ENCODE measurements around the gene FAM217A. TPM values are rescaled to one million over a fixed set of nuclear protein-coding genes. Genes with fewer than 3 reads are reported as not detected.

FAM217A gene
- total and polyA plus RNA-seq, 2 of the 13 experiments (the other 11 are each of a cell fraction or from before 2014, with no cell fraction given), result not detected

GRCh38 chr6:4021854-4022695 lies 56.9 kb downstream of the FAM217A start (continued):
- no peak for TF ChIP-seq ZBTB10 (CRISPR knock-in tag; IDR thresholded peaks at IDR 0.05; ENCODE audit: borderline replicate concordance)
- no peak; the same call in 1 of the 2 replicates for TF ChIP-seq ZNF770 (CRISPR knock-in tag; IDR thresholded peaks at IDR 0.05)
- TF ChIP-seq ZNF841 (CRISPR knock-in tag; IDR thresholded peaks at IDR 0.05; ENCODE audit: borderline replicate concordance), result no peak
- no peak for TF ChIP-seq ZNF512B (CRISPR knock-in tag; IDR thresholded peaks at IDR 0.05; ENCODE audit: borderline replicate concordance)
- no peak for TF ChIP-seq ZNF253 (CRISPR knock-in tag; IDR thresholded peaks at IDR 0.05; ENCODE audit: borderline replicate concordance)
- no peak for TF ChIP-seq ZNF609 (CRISPR knock-in tag; IDR thresholded peaks at IDR 0.05; ENCODE audit: borderline replicate concordance)
- no peak for TF ChIP-seq ZNF432 (CRISPR knock-in tag; IDR thresholded peaks at IDR 0.05; ENCODE audit: borderline replicate concordance)
- no peak for TF ChIP-seq SATB2 (CRISPR knock-in tag; IDR thresholded peaks at IDR 0.05)
- 0 out of 2 replicates have a peak, but pooled peaks have one; percentile 6 for TF ChIP-seq HDAC1 (CRISPR knock-in tag; IDR thresholded peaks at IDR 0.05)
- no peak for TF ChIP-seq DNMT1 (CRISPR knock-in tag; IDR thresholded peaks at IDR 0.05)
- TF ChIP-seq RFX5 (IDR thresholded peaks at IDR 0.05; ENCODE audit: low read depth, low read length), result peak; percentile 82
- TF ChIP-seq SP140L (CRISPR knock-in tag; IDR thresholded peaks at IDR 0.05; ENCODE audit: borderline replicate concordance), result 0 out of 2 replicates have a peak, but pooled peaks have one; percentile 36
- no peak for TF ChIP-seq KDM2A (CRISPR knock-in tag; IDR thresholded peaks at IDR 0.05; ENCODE audit: borderline replicate concordance, low read depth)
- TF ChIP-seq PITX1 (CRISPR knock-in tag; IDR thresholded peaks at IDR 0.05), result no peak
- TF ChIP-seq ZNF747 (CRISPR knock-in tag; IDR thresholded peaks at IDR 0.05; ENCODE audit: borderline replicate concordance), result no peak

Measured in HepG2 (cell line).